Naive B cell (primary cell): Measurements from ENCODE around the gene GBX1. TPM values are rescaled to one million over a fixed set of nuclear protein-coding genes. Genes with fewer than 3 reads are reported as not detected.

Experiments
- ATAC-seq, 2 donors: fragments of 150-1000 bp; cut with Tn5 transposase; 2 replicates each; pipeline ENCODE4 v1.10.0; 2021; ENCODE audit warnings: low read depth in 2 of 2, mild to moderate bottlenecking in 2 of 2, moderate library complexity in 2 of 2
- DNase-seq: peaks from one replicate; pipeline ENCODE4 v3.0.0; 2022
- H3K27ac Mint-ChIP-seq, 6 donors: one replicate each; pipeline ENCODE4 v1.8.0; 2020 to 2022; ENCODE audit warnings: mild to moderate bottlenecking in 6 of 6, mixed read lengths in 6 of 6, moderate library complexity in 5 of 6, inconsistent platforms in 2 of 6
- H3K27me3 Mint-ChIP-seq, 3 donors: one replicate each; pipeline ENCODE4 v1.8.0; 2021 to 2022; ENCODE audit warnings: mixed read lengths in 3 of 3, mild to moderate bottlenecking in 1 of 3
- H3K36me3 Mint-ChIP-seq, 2 donors: one replicate each; pipeline ENCODE4 v1.8.0; 2020 to 2022; ENCODE audit warnings: mixed read lengths in 2 of 2, inconsistent platforms in 1 of 2, mild to moderate bottlenecking in 1 of 2
- H3K4me1 Mint-ChIP-seq, 3 donors: one replicate each; pipeline ENCODE4 v1.8.0; 2020 to 2022; ENCODE audit warnings: mixed read lengths in 3 of 3, inconsistent platforms in 1 of 3, mild to moderate bottlenecking in 1 of 3, moderate library complexity in 1 of 3
- H3K4me3 Mint-ChIP-seq, 8 donors: one replicate each; pipeline ENCODE4 v1.8.0; 2020 to 2022; ENCODE audit warnings: mild to moderate bottlenecking in 8 of 8, mixed read lengths in 8 of 8, moderate library complexity in 8 of 8, inconsistent platforms in 2 of 8
- H3K9me3 Mint-ChIP-seq, 7 donors: one replicate each; pipeline ENCODE4 v1.8.0; 2020 to 2022; ENCODE audit warnings: mixed read lengths in 7 of 7, mild to moderate bottlenecking in 5 of 7, inconsistent platforms in 2 of 7, moderate library complexity in 1 of 7
- polyA plus RNA-seq, 6 donors: library from polyadenylated mRNA; unstranded; fragments of 300-500 nt; fragmentation: Illumina TruSeq; gene quantifications; one replicate each; pipeline ENCODE4 v1.2.3, GENCODE V29; 2021; ENCODE audit warnings: low read depth in 6 of 6

GBX1 gene
- polyA plus RNA-seq, 6 donors from 2014 or later, result not detected

GRCh38 chr7:151137791-151138152 lies 29.7 kb downstream of the GBX1 start:
- H3K4me1 Mint-ChIP-seq, result no peaks in the 10 kb centered on the region
- no peak overlapping the region for H3K27ac Mint-ChIP-seq
- no peak for ATAC-seq
- H3K27me3 Mint-ChIP-seq, result peaks cover 4 to 10% (median 9%) of the 10 kb centered on the region in 3 donors
- no peaks in the 10 kb centered on the region for H3K36me3 Mint-ChIP-seq
- H3K4me3 Mint-ChIP-seq, result no peak overlapping the region
- H3K9me3 Mint-ChIP-seq, result no peaks in the 10 kb centered on the region
- no peak for DNase-seq

- Mint-ChIP-seq H3K9me3 (peaks cover 0 to 2% (median 0%) of the 10 kb centered on the region in 7 donors), H3K27ac (no peak overlapping the region), H3K4me3 (no peak overlapping the region), H3K36me3 (no peaks in the 10 kb centered on the region), H3K27me3 (peaks cover 4 to 10% (median 9%) of the 10 kb centered on the region in 3 donors), H3K4me1 (no peaks in the 10 kb centered on the region)
- DNase-seq, result no peak
- no peak for ATAC-seq
Measured at GRCh38 chr7:151137076-151137675, 30.3 kb downstream of the GBX1 start.

- H3K36me3 Mint-ChIP-seq, result no peaks in the 10 kb centered on the region
- no peak overlapping the region for H3K4me3 Mint-ChIP-seq
- peaks cover 0 to 2% (median 0%) of the 10 kb centered on the region in 7 donors for H3K9me3 Mint-ChIP-seq
- no peaks in the 10 kb centered on the region for H3K4me1 Mint-ChIP-seq
- DNase-seq (no peak), ATAC-seq (no peak)
- peak overlapping the region in 1 of 6 donors; percentile 80 for H3K27ac Mint-ChIP-seq
- peaks cover 4 to 10% (median 9%) of the 10 kb centered on the region in 3 donors for H3K27me3 Mint-ChIP-seq
Measured at GRCh38 chr7:151135866-151136843, 31.3 kb downstream of the GBX1 start.

DNA sequence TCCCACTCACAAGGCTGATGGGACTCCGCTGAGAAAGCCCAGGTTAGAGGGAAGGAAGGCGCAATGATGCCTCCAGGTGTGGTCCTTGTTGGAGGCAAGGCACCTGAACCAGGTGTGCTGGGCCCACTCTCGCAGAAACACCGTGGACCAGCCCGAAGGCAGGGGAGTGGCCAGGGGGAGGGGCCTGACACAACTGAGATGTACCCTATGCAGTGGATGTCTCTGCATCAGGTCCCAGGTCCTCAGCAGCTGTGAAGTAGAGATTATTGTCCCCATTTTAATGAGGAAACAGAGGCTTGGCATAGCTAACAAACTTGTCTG lies 32.0 kb downstream of the GBX1 start:
- H3K27ac Mint-ChIP-seq, result no peak overlapping the region
- H3K9me3 Mint-ChIP-seq, result peaks cover 0 to 2% (median 0%) of the 10 kb centered on the region in 7 donors
- ATAC-seq, result no peak
- peaks cover 4 to 10% (median 9%) of the 10 kb centered on the region in 3 donors for H3K27me3 Mint-ChIP-seq
- no peaks in the 10 kb centered on the region for H3K36me3 Mint-ChIP-seq
- no peaks in the 10 kb centered on the region for H3K4me1 Mint-ChIP-seq
- H3K4me3 Mint-ChIP-seq, result no peak overlapping the region
- DNase-seq, result no peak

DNA sequence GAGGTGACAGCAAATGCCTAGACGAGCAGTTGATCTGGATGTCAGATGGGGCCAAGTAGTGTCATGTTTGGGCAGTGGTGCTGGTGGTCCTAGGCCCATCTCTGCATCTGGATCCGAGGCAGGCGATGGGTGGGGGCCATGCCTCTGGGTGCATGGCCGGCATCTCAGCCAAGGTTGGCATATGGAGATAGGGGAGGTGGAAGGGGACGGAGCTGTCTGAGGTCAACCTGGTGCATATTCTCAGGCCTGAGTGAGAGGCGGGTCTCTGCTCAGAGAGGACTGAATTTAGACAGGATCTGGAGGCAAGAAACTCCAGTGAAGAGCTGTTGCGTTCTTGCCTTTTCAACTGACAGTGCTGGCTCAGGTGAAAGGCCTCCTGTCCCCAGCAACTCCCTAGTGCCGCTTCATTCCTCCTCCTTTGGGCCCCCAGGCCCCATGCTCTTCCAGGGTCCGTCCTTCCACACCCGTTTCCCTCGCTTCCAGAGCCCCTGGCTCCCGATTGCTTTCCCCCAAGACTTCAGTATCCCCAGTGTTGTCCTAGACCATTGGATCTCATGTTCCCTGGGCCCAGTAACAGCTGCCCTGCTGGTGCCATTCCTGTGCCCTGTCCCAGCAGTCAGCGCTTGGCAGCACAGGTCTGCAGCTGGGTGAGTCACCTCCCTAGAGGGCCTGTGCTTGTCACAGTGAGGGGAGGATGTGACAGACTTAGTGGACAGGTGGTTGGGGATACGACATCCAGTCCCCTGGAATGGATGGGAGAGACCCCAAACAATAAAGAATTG lies 32.6 kb downstream of the GBX1 start:
- Mint-ChIP-seq H3K4me3 (no peak overlapping the region), H3K27me3 (peaks cover 4 to 10% (median 9%) of the 10 kb centered on the region in 3 donors), H3K9me3 (peaks cover 0 to 2% (median 0%) of the 10 kb centered on the region in 7 donors), H3K4me1 (no peaks in the 10 kb centered on the region), H3K36me3 (no peaks in the 10 kb centered on the region), H3K27ac (no peak overlapping the region)
- ATAC-seq, result no peak
- DNase-seq, result no peak

DNA sequence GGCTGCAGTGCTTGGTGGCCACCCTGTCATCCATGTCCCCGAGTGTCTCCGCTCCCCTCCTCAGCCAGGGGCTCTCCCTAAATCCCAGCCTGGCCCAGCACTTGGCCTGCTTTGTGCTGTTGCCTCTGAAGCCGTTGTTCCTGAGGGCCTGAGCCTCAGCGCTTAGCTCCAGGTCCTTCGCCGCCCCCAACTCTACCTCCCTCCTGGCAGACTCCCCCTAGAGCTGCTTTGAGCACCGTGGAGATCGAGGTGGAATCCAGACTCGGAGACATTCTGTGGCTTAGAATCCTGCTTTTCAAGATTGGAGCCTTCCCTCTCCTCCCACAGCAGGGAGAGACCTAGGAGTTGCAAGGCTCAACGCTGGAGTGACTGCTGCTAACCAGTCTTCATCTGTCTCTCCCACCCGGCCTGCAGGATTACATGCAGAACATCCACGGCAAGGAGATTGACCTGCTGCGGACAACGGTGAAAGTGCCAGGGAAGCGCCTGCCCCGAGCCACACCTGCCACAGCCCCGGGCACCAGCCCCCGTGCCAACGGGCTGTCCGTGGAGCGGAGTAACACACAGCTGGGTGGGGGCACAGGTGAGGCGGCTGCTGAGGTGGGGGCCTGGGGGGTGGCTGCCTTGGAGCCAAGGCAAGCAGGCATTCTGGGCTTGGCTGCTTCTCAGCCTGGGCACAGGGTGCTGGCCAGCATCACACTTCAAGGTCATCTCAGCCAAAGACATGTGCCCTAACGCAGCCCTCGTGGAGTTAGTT lies 33.3 kb downstream of the GBX1 start:
- ATAC-seq (no peak), DNase-seq (no peak)
- Mint-ChIP-seq H3K4me3 (no peak overlapping the region), H3K36me3 (no peaks in the 10 kb centered on the region), H3K27ac (no peak overlapping the region), H3K27me3 (peaks cover 4 to 8% (median 6%) of the 10 kb centered on the region in 3 donors), H3K4me1 (no peaks in the 10 kb centered on the region), H3K9me3 (peaks cover 0 to 2% (median 0%) of the 10 kb centered on the region in 7 donors)

DNA sequence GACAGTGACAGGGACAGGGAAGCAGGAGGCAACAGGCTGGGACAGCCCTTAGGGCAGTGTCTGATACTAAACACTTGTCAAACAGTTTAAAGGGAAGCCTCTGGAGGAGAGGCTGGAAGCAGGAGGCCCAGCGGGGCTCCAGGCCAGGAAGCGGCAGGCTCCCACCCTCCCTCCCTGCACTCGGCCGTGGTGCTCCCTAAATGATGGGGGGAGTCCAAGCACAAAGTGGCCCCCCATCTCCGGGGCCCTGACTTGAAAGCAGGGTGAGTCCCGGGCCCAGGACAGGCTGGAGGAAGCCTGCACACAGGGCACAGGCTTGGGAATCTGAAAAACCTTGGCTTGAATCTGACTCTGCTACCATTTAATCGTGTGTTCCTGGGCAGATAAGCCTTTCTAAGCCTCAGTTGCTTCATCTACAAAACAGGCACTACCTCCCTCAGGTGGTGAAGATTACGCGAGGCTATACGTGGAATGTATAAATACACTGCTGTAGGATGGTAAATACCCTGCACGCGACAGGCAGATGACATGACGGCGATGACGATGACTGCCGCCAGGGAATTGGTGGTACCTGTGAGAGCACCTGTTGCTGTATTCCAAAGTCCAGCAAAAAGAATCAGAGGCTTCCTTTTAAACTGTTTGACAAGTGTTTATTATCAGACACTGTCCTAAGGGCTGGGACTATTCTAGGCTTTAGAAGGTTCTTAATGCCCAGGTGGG lies 34.1 kb downstream of the GBX1 start:
- ATAC-seq, result no peak
- peak overlapping the region in 1 of 8 donors; percentile 29 for H3K4me3 Mint-ChIP-seq
- H3K36me3 Mint-ChIP-seq, result no peaks in the 10 kb centered on the region
- peaks cover 0 to under 1% (median 0%) of the 10 kb centered on the region in 3 donors for H3K27me3 Mint-ChIP-seq
- DNase-seq, result no peak
- H3K4me1 Mint-ChIP-seq, result no peaks in the 10 kb centered on the region
- peaks cover 0 to 2% (median 0%) of the 10 kb centered on the region in 7 donors for H3K9me3 Mint-ChIP-seq
- no peak overlapping the region for H3K27ac Mint-ChIP-seq

GRCh38 chr7:151132461-151133205 lies 34.9 kb downstream of the GBX1 start:
- Mint-ChIP-seq H3K9me3 (peaks cover 0 to 2% (median 0%) of the 10 kb centered on the region in 7 donors), H3K36me3 (no peaks in the 10 kb centered on the region), H3K27me3 (peaks cover 0 to 2% (median 0%) of the 10 kb centered on the region in 3 donors), H3K4me3 (peak overlapping the region in 1 of 8 donors; percentile 29), H3K4me1 (no peaks in the 10 kb centered on the region), H3K27ac (no peak overlapping the region)
- ATAC-seq (no peak), DNase-seq (no peak)

GRCh38 chr7:151131592-151132293 lies 35.8 kb downstream of the GBX1 start:
- DNase-seq (no peak), ATAC-seq (no peak)
- Mint-ChIP-seq H3K4me1 (no peaks in the 10 kb centered on the region), H3K27me3 (peaks cover 0 to 4% (median 0%) of the 10 kb centered on the region in 3 donors), H3K27ac (peak overlapping the region in 1 of 6 donors; percentile 85), H3K4me3 (no peak overlapping the region), H3K36me3 (no peaks in the 10 kb centered on the region), H3K9me3 (peaks cover 0 to 2% (median 0%) of the 10 kb centered on the region in 7 donors)

GRCh38 chr7:151131224-151131591 lies 36.3 kb downstream of the GBX1 start:
- Mint-ChIP-seq H3K4me3 (no peak overlapping the region), H3K4me1 (no peaks in the 10 kb centered on the region), H3K36me3 (no peaks in the 10 kb centered on the region), H3K9me3 (peaks cover 0 to 2% (median 0%) of the 10 kb centered on the region in 7 donors), H3K27ac (no peak overlapping the region), H3K27me3 (peaks cover 0 to 4% (median 0%) of the 10 kb centered on the region in 3 donors)
- ATAC-seq (no peak), DNase-seq (no peak)

GRCh38 chr7:151130741-151131157 lies 36.7 kb downstream of the GBX1 start:
- no peak overlapping the region for H3K4me3 Mint-ChIP-seq
- no peak for ATAC-seq
- no peaks in the 10 kb centered on the region for H3K4me1 Mint-ChIP-seq
- no peaks in the 10 kb centered on the region for H3K36me3 Mint-ChIP-seq
- no peak overlapping the region for H3K27ac Mint-ChIP-seq
- peaks cover 0 to 4% (median 0%) of the 10 kb centered on the region in 3 donors for H3K27me3 Mint-ChIP-seq
- peaks cover 0 to 2% (median 0%) of the 10 kb centered on the region in 7 donors for H3K9me3 Mint-ChIP-seq
- no peak for DNase-seq
